ENCODE data around the gene TMEM237.

GRCh38 chr2:201660293-201660895, 17.1 kb upstream of the TMEM237 start:
- no peak for TF ChIP-seq EZH2 (IDR thresholded peaks at IDR 0.05)
- no peak for TF ChIP-seq POLR2AphosphoS5 (IDR thresholded peaks at IDR 0.05; ENCODE audit: borderline replicate concordance, low read depth, low read length)
- TF ChIP-seq FOXP2 (optimal IDR thresholded peaks at IDR 0.05; ENCODE audit: control extremely low read depth, extremely low read length, insufficient read depth): no peak

Measured in SK-N-MC (cell line).